HCT116 (cell line): ENCODE data around the gene HTR1A. TPM values are rescaled to one million over a fixed set of nuclear protein-coding genes. Genes with fewer than 3 reads are reported as not detected.

Experiments
- ATAC-seq: fragments of 200-7000 bp; cut with Tn5 transposase; 2 replicates; pipeline ENCODE4 v1.9.1; 2020; ENCODE audit warnings: mild to moderate bottlenecking, moderate library complexity
- BruUV-seq: library from RNA; stranded (reverse); fragments of 400-500 nt; replicated peaks from 2 replicates; lab custom pipeline; 2021; lab: Mats Ljungman, UMichigan
- CTCF ChIA-PET: fragments of 300-600 bp; sonication (Branson Sonifier 250); formaldehyde crosslinking; loops from one replicate; lab custom pipeline; 2021; ENCODE audit warnings: antibody characterized with exemption; lab: Charles Lee
- POLR2A ChIA-PET: fragments of 300-600, 350-600 bp; sonication (Branson Sonifier 250); formaldehyde crosslinking; loops from one replicate; lab custom pipeline; 2021; ENCODE audit warnings: antibody characterized with exemption; lab: Charles Lee
- RAD21 ChIA-PET, 2 experiments: fragments of 300-600 bp; sonication (Branson Sonifier 250); formaldehyde crosslinking; loops; one replicate each; lab custom pipeline; 2023; ENCODE audit warnings: low total read pairs in 2 of 2; ENCODE audit not compliant: uncharacterized antibody in 2 of 2, unreplicated experiment in 2 of 2, low non-redundant PET in 1 of 2; lab: Charles Lee
- DNase-seq: peaks from one replicate; pipeline ENCODE4 v3.0.0-alpha.2; 2010; ENCODE audit warnings: low read depth, low spot score
- H2AFZ ChIP-seq: fragments of 200-600 bp; shearing (Covaris generic), sonication (generic); 2 replicates; pipeline ENCODE4 v1.6.1; 2017; ENCODE audit warnings: low read depth, mixed run types, mixed read lengths, antibody characterized with exemption, low read length; ENCODE audit not compliant: poor library complexity, severe bottlenecking
- H3K27ac ChIP-seq: 2 replicates; pipeline ENCODE4 v1.5.1; 2012; ENCODE audit warnings: low read depth, low read length
- H3K27me3 ChIP-seq: fragments of 200-600 bp; sonication (generic); 2 replicates; pipeline ENCODE4 v1.6.1; 2016; ENCODE audit warnings: mixed run types, low read length, mixed read lengths; ENCODE audit not compliant: insufficient read depth
- H3K36me3 ChIP-seq, 2 experiments: fragments of 200-500 bp in 1 of 2; fragments of 200-600 bp in 1 of 2; sonication (Bioruptor generic) in 1 of 2; sonication (generic) in 1 of 2; 2 replicates each; pipeline versions ENCODE4 v1.5.1 to v1.6.1; 2014 to 2016; ENCODE audit warnings: low read length in 2 of 2, inconsistent platforms in 1 of 2, mixed read lengths in 1 of 2, mixed run types in 1 of 2; ENCODE audit not compliant: insufficient read depth in 2 of 2, control insufficient read depth in 1 of 2
- H3K4me1 ChIP-seq, 2 experiments: fragments of 200-600 bp in 1 of 2; sonication (generic) in 1 of 2; 2 replicates each; pipeline versions ENCODE4 v1.5.1 to v1.6.1; 2012 to 2017; ENCODE audit warnings: low read length in 2 of 2, inconsistent platforms in 1 of 2, mild to moderate bottlenecking in 1 of 2, mixed read lengths in 1 of 2, mixed run types in 1 of 2, moderate library complexity in 1 of 2; ENCODE audit not compliant: insufficient read depth in 2 of 2, control insufficient read depth in 1 of 2
- H3K4me2 ChIP-seq: fragments of 200-600 bp; sonication (generic); 2 replicates; pipeline ENCODE4 v1.6.1; 2017; ENCODE audit warnings: mixed run types, low read length, mixed read lengths
- H3K4me3 ChIP-seq, 2 experiments: fragments of 200-600 bp in 1 of 2; sonication (generic) in 1 of 2; replicated peaks in 1 of 2; 2 replicates each; pipeline ENCODE4 v1.5.1; 2011 to 2016; ENCODE audit warnings: low read length in 2 of 2, control low read depth in 1 of 2, low read depth in 1 of 2, mild to moderate bottlenecking in 1 of 2, mixed read lengths in 1 of 2, mixed run types in 1 of 2
- H3K79me2 ChIP-seq: fragments of 200-600 bp; sonication (generic); 2 replicates; pipeline ENCODE4 v1.6.1; 2017; ENCODE audit warnings: mild to moderate bottlenecking, mixed run types, low read length, moderate library complexity, mixed read lengths; ENCODE audit not compliant: insufficient read depth
- H3K9ac ChIP-seq: fragments of 200-600 bp; sonication (generic); 2 replicates; pipeline ENCODE4 v1.6.1; 2016; ENCODE audit warnings: low read length, mixed read lengths
- H3K9me2 ChIP-seq: fragments of 200-600 bp; sonication (generic), shearing (Covaris generic); 2 replicates; pipeline ENCODE4 v1.6.1; 2017; ENCODE audit warnings: mixed run types, mild to moderate bottlenecking, moderate library complexity; ENCODE audit not compliant: insufficient read depth
- H3K9me3 ChIP-seq, 2 experiments: fragments of 200-500 bp in 1 of 2; fragments of 200-600 bp in 1 of 2; sonication (Bioruptor generic) in 1 of 2; sonication (generic) in 1 of 2; 2 replicates each; pipeline ENCODE4 v1.6.1; 2014 to 2017; ENCODE audit warnings: low read length in 2 of 2, mixed read lengths in 2 of 2, inconsistent platforms in 1 of 2, low read depth in 1 of 2, mild to moderate bottlenecking in 1 of 2, mixed run types in 1 of 2, moderate library complexity in 1 of 2; ENCODE audit not compliant: control insufficient read depth in 1 of 2, insufficient read depth in 1 of 2
- H4K20me1 ChIP-seq: fragments of 200-600 bp; sonication (generic), shearing (Covaris generic); 2 replicates; pipeline ENCODE4 v1.6.1; 2017; ENCODE audit warnings: mixed run types, mild to moderate bottlenecking, moderate library complexity; ENCODE audit not compliant: insufficient read depth
- CBX3 ChIP-seq: IDR thresholded peaks from 2 replicates; pipeline ENCODE4 v1.6.1; 2012; ENCODE audit warnings: low read depth
- EGR1 ChIP-seq: IDR thresholded peaks from 2 replicates; pipeline ENCODE4 v1.6.1; 2012; ENCODE audit warnings: low read depth
- ELF1 ChIP-seq: IDR thresholded peaks from 2 replicates; pipeline ENCODE4 v1.6.1; 2012; ENCODE audit warnings: low read depth, borderline replicate concordance
- EZH2phosphoT487 ChIP-seq: fragments of 200-600 bp; IDR thresholded peaks from 2 replicates; pipeline ENCODE4 v1.6.1; 2018; ENCODE audit warnings: antibody characterized with exemption, borderline replicate concordance
- FOSL1 ChIP-seq: IDR thresholded peaks from 2 replicates; pipeline ENCODE4 v1.6.1; 2012; ENCODE audit warnings: low read depth
- JUND ChIP-seq: IDR thresholded peaks from 2 replicates; pipeline ENCODE4 v1.6.1; 2012
- POLR2A ChIP-seq: IDR thresholded peaks from 2 replicates; pipeline ENCODE4 v1.7.0; 2011; ENCODE audit warnings: borderline replicate concordance; ENCODE audit not compliant: insufficient read depth, insufficient read length; ENCODE audit errors: extremely low read depth
- POLR2AphosphoS5 ChIP-seq: IDR thresholded peaks from 2 replicates; pipeline ENCODE4 v1.6.1; 2011; ENCODE audit warnings: mild to moderate bottlenecking, low read depth, low read length, moderate library complexity
- RAD21 ChIP-seq: IDR thresholded peaks from 2 replicates; pipeline ENCODE4 v1.6.1; 2012; ENCODE audit warnings: low read depth, mild to moderate bottlenecking
- SIN3A ChIP-seq: IDR thresholded peaks from 2 replicates; pipeline ENCODE4 v1.6.1; 2012; ENCODE audit warnings: low read depth
- TCF7L2 ChIP-seq: IDR thresholded peaks from 2 replicates; pipeline ENCODE4 v1.7.0; 2011; ENCODE audit warnings: borderline replicate concordance, inconsistent platforms; ENCODE audit not compliant: insufficient read depth, insufficient read length; ENCODE audit errors: extremely low read depth
- YY1 ChIP-seq: IDR thresholded peaks from 2 replicates; pipeline ENCODE4 v1.6.1; 2011; ENCODE audit warnings: low read length, low read depth, moderate library complexity, mild to moderate bottlenecking; ENCODE audit not compliant: insufficient replicate concordance; ENCODE audit errors: extremely low read depth
- ZFX ChIP-seq: fragments of 450-650 bp; IDR thresholded peaks from 2 replicates; pipeline ENCODE4 v1.6.1; 2017
- ZNF274 ChIP-seq: fragments of 200-500 bp; sonication (Bioruptor generic); IDR thresholded peaks from 2 replicates; pipeline ENCODE4 v1.6.1; 2014; ENCODE audit warnings: mild to moderate bottlenecking, low read depth, low read length, inconsistent platforms
- intact Hi-C: fragments of 100-400 bp; cut with micrococcal nuclease; formaldehyde crosslinking; loops from 2 replicates; pipeline ENCODE4 v1.10.0; 2022
- total RNA-seq: library from RNA; stranded (reverse); gene quantifications from one replicate; pipeline ENCODE4 v1.2.1, GENCODE V29; 2021; ENCODE audit not compliant: unreplicated experiment
- TF ChIP-seq, protein P1 (sequence below): IDR thresholded peaks from 2 replicates; pipeline ENCODE4 v1.6.1; 2012; ENCODE audit warnings: low read depth
- TF ChIP-seq, protein P2 (sequence below): IDR thresholded peaks from 2 replicates; pipeline ENCODE4 v1.6.1; 2012
- TF ChIP-seq, protein P3 (sequence below): IDR thresholded peaks from 2 replicates; pipeline ENCODE4 v1.6.1; 2012
- TF ChIP-seq, protein P4 (sequence below): IDR thresholded peaks from 2 replicates; pipeline ENCODE4 v1.6.1; 2011; ENCODE audit warnings: mild to moderate bottlenecking, low read length, moderate library complexity; ENCODE audit not compliant: insufficient replicate concordance; ENCODE audit errors: extremely low read depth

HTR1A gene
- total RNA-seq, 1 experiment from 2014 or later: not detected

DNA sequence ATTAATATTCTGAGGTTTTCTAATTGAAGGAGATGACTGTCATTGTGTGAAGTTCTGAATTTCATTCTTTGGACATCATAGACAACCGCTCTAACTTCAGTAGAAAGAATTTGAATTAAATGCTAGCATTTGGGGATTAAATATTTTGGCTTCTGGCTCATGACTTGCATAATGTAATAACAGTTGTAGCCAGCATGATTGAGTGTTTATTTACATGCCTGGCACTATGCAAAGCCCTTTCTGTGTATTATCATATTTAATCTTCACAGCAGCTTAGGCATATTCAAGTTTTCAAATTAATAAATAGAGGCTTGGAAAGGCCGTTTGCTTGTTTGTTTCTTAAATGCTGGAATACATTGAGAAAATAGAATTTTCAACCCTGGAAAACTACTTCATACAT is 19.6 kb upstream of the HTR1A start:
- Histone ChIP-seq H3K27ac (no peak overlapping the region), H2AFZ (no peak overlapping the region), H3K9me2 (no peaks in the 10 kb centered on the region), H3K79me2 (no peaks in the 10 kb centered on the region), H3K27me3 (no peaks in the 10 kb centered on the region), H3K36me3 (no peaks in the 10 kb centered on the region), H3K9ac (no peak overlapping the region), H3K4me1 (no peaks in the 10 kb centered on the region), H4K20me1 (no peaks in the 10 kb centered on the region), H3K9me3 (peaks cover 0 to 15% of the 10 kb centered on the region in 2 experiments; a peak in 2 of 4 replicates), H3K4me3 (no peak overlapping the region), H3K4me2 (no peak overlapping the region)
- no peak for ATAC-seq
- RAD21 ChIA-PET: no interaction called here
- intact Hi-C loops: no loop called here
- DNase-seq: no peak
- POLR2A ChIA-PET: no interaction called here
- no TSS peak for BruUV-seq
- TF ChIP-seq ZFX: no peak
- TF ChIP-seq RAD21: no peak
- no peak for TF ChIP-seq TCF7L2
- TF ChIP-seq EZH2phosphoT487: no peak
- TF ChIP-seq ZNF274: no peak
- TF ChIP-seq, protein P1, sequence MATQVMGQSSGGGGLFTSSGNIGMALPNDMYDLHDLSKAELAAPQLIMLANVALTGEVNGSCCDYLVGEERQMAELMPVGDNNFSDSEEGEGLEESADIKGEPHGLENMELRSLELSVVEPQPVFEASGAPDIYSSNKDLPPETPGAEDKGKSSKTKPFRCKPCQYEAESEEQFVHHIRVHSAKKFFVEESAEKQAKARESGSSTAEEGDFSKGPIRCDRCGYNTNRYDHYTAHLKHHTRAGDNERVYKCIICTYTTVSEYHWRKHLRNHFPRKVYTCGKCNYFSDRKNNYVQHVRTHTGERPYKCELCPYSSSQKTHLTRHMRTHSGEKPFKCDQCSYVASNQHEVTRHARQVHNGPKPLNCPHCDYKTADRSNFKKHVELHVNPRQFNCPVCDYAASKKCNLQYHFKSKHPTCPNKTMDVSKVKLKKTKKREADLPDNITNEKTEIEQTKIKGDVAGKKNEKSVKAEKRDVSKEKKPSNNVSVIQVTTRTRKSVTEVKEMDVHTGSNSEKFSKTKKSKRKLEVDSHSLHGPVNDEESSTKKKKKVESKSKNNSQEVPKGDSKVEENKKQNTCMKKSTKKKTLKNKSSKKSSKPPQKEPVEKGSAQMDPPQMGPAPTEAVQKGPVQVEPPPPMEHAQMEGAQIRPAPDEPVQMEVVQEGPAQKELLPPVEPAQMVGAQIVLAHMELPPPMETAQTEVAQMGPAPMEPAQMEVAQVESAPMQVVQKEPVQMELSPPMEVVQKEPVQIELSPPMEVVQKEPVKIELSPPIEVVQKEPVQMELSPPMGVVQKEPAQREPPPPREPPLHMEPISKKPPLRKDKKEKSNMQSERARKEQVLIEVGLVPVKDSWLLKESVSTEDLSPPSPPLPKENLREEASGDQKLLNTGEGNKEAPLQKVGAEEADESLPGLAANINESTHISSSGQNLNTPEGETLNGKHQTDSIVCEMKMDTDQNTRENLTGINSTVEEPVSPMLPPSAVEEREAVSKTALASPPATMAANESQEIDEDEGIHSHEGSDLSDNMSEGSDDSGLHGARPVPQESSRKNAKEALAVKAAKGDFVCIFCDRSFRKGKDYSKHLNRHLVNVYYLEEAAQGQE: no peak
- TF ChIP-seq ELF1: no peak
- TF ChIP-seq FOSL1: no peak
- no peak for TF ChIP-seq YY1
- no peak for TF ChIP-seq JUND
- TF ChIP-seq CBX3: no peak
- TF ChIP-seq, protein P2, sequence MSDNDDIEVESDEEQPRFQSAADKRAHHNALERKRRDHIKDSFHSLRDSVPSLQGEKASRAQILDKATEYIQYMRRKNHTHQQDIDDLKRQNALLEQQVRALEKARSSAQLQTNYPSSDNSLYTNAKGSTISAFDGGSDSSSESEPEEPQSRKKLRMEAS: no peak
- no peak for TF ChIP-seq POLR2A
- TF ChIP-seq POLR2AphosphoS5: no peak
- TF ChIP-seq, protein P3, sequence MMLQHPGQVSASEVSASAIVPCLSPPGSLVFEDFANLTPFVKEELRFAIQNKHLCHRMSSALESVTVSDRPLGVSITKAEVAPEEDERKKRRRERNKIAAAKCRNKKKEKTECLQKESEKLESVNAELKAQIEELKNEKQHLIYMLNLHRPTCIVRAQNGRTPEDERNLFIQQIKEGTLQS: no peak
- no peak for TF ChIP-seq EGR1
- TF ChIP-seq, protein P4, sequence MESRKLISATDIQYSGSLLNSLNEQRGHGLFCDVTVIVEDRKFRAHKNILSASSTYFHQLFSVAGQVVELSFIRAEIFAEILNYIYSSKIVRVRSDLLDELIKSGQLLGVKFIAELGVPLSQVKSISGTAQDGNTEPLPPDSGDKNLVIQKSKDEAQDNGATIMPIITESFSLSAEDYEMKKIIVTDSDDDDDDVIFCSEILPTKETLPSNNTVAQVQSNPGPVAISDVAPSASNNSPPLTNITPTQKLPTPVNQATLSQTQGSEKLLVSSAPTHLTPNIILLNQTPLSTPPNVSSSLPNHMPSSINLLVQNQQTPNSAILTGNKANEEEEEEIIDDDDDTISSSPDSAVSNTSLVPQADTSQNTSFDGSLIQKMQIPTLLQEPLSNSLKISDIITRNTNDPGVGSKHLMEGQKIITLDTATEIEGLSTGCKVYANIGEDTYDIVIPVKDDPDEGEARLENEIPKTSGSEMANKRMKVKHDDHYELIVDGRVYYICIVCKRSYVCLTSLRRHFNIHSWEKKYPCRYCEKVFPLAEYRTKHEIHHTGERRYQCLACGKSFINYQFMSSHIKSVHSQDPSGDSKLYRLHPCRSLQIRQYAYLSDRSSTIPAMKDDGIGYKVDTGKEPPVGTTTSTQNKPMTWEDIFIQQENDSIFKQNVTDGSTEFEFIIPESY: no peak
- TF ChIP-seq SIN3A: no peak
- CTCF ChIA-PET: no interaction called here
